ENCODE data around the gene CROT. TPM values are rescaled to one million over a fixed set of nuclear protein-coding genes. Genes with fewer than 3 reads are reported as not detected.

CROT gene
- total RNA-seq, 2 donors from 2014 or later, result 13.6 to 22.6 TPM

DNA sequence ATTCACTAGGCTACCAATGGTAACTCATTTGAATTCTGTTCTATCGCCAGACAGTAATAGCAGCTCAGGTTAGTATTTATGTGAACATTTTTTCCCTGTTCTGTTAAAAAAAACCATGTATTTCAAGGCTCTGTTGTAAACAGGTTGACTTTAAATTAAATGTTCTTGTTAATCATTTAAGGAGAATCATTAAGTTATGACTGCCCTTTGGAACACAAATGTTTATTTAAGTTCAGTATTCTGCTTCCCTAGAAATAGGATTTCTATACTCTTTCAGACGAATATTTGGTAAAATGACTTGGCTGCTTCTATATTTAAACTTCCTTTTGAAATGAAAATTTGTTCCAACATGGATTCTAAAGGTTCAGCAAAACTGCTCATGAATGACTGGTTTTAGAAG is 13.1 kb upstream of the CROT start:
- no peaks in the 10 kb centered on the region for H3K9me3 ChIP-seq
- no peak overlapping the region for H3K4me3 ChIP-seq
- peaks cover 4% of the 10 kb centered on the region for H3K4me1 ChIP-seq
- H3K9ac ChIP-seq (ENCODE audit: low read depth in 2 of 2, low read length in 2 of 2), result no peak overlapping the region
- DNase-seq, result no peak
- H3K27ac ChIP-seq, result peak overlapping the region; percentile 50
- TF ChIP-seq, protein P1, sequence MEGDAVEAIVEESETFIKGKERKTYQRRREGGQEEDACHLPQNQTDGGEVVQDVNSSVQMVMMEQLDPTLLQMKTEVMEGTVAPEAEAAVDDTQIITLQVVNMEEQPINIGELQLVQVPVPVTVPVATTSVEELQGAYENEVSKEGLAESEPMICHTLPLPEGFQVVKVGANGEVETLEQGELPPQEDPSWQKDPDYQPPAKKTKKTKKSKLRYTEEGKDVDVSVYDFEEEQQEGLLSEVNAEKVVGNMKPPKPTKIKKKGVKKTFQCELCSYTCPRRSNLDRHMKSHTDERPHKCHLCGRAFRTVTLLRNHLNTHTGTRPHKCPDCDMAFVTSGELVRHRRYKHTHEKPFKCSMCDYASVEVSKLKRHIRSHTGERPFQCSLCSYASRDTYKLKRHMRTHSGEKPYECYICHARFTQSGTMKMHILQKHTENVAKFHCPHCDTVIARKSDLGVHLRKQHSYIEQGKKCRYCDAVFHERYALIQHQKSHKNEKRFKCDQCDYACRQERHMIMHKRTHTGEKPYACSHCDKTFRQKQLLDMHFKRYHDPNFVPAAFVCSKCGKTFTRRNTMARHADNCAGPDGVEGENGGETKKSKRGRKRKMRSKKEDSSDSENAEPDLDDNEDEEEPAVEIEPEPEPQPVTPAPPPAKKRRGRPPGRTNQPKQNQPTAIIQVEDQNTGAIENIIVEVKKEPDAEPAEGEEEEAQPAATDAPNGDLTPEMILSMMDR (IDR thresholded peaks at IDR 0.05), result no peak
- intact Hi-C loops (cut with DNase I), result no loop called here
- no peaks in the 10 kb centered on the region for H3K27me3 ChIP-seq
- no peaks in the 10 kb centered on the region for H3K36me3 ChIP-seq

DNA sequence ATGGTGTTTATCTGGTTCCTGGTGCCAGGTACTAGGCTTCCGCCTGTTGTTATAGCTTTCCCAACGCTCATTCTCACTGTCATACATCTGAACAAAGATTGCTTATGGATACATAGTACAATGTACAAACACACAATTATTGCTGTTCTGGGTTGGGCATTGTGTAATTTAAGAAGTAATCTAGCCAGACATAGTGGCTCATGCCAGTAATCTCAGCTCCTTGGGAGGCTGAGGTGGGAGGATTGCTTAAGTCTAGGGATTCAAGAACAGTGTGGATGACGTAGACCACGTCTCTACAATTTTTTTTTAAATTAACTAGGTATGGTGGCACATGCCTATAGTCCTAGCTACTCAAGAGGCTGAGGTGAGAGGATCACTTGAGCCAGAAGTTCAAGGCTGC is 9.3 kb upstream of the CROT start:
- intact Hi-C loops (cut with DNase I), result no loop called here
- TF ChIP-seq, protein P1 (IDR thresholded peaks at IDR 0.05), result no peak
- no peaks in the 10 kb centered on the region for H3K36me3 ChIP-seq
- peak; percentile 31 for DNase-seq
- peak overlapping the region; percentile 46 for H3K27ac ChIP-seq
- H3K27me3 ChIP-seq, result no peaks in the 10 kb centered on the region
- H3K9ac ChIP-seq (ENCODE audit: low read depth in 2 of 2, low read length in 2 of 2), result peak overlapping the region in 1 of 2 donors; percentile 29
- no peak overlapping the region for H3K4me3 ChIP-seq
- H3K4me1 ChIP-seq, result peaks cover 4% of the 10 kb centered on the region
- no peaks in the 10 kb centered on the region for H3K9me3 ChIP-seq

DNA sequence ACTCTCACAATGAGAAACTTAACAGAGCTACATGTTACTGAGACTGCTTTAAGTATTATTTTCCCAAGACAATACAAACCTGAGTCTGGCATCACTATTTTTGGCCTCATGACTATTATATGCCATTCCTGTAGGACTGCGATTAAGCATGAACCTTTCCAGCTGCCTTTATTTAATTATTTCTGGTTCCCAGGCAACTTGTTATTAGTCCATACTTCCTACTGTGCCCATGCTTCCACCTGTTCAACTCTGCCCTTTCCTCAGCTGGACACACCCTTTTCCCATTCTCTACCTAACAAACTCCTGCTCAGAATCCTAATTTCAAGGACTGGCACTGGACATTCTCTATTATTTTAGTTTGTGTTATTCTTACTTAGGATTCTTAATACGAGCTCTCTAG is 8.1 kb upstream of the CROT start:
- H3K27me3 ChIP-seq, result no peaks in the 10 kb centered on the region
- no peaks in the 10 kb centered on the region for H3K9me3 ChIP-seq
- no peaks in the 10 kb centered on the region for H3K36me3 ChIP-seq
- DNase-seq, result no peak
- H3K9ac ChIP-seq (ENCODE audit: low read depth in 2 of 2, low read length in 2 of 2), result no peak overlapping the region
- peaks cover 4% of the 10 kb centered on the region for H3K4me1 ChIP-seq
- TF ChIP-seq, protein P1 (IDR thresholded peaks at IDR 0.05), result no peak
- intact Hi-C loops (cut with DNase I), result no loop called here
- H3K4me3 ChIP-seq, result no peak overlapping the region
- peak overlapping the region; percentile 8 for H3K27ac ChIP-seq

DNA sequence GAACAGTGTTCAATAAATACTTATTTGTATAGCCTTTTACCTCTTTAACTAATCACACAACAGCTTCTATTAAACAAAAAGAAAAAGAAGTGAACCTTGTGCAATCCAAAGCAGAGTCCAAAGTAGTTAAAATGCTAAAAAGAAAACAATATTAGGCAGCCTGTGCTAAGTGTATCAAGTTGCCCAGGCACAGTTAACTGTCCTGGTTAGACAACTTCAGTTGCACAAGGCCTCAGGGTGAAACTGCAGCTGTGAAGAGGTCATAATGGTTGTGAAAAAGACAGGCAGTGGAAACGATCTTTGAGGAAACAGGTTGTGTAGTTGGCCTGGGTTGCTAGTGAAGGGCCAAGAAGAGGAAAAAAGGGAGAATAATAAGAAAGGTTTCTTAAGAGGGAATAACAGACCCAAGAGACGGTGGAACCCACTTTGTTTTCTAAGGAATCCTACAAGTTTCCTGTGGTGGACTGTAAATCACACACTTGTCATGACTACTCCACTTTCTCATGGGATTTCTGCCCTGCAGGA is 6.0 kb upstream of the CROT start:
- TF ChIP-seq, protein P1 (IDR thresholded peaks at IDR 0.05), result no peak
- Histone ChIP-seq H3K4me3 (no peak overlapping the region), H3K27ac (no peak overlapping the region), H3K4me1 (no peaks in the 10 kb centered on the region), H3K9ac (ENCODE audit: low read depth in 2 of 2, low read length in 2 of 2) (no peak overlapping the region), H3K27me3 (no peaks in the 10 kb centered on the region), H3K36me3 (no peaks in the 10 kb centered on the region), H3K9me3 (no peaks in the 10 kb centered on the region)
- no peak for DNase-seq
- intact Hi-C loops (cut with DNase I), result no loop called here

DNA sequence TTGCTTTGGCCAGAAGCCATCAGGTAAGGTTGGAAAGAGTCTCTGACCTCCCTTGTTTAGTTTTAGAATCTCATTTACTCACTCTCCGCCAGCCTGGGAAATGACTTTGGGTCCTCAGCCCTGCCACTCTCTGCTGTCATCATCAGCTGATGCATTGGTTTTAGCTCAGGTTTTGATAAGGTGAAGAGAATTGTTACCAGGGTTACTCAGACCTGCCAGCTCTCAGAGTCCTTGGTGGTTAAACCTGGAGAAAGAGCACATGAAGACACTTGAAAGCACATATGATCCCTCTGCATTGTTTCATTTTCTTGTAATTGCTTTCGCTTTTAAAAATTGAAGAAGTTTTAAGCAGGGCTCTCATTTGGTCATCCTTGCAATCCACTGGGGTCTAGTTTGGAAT is 4.0 kb upstream of the CROT start:
- Histone ChIP-seq H3K9ac (ENCODE audit: low read depth in 2 of 2, low read length in 2 of 2) (no peak overlapping the region), H3K9me3 (no peaks in the 10 kb centered on the region), H3K4me3 (no peak overlapping the region), H3K36me3 (no peaks in the 10 kb centered on the region), H3K4me1 (no peaks in the 10 kb centered on the region), H3K27me3 (no peaks in the 10 kb centered on the region), H3K27ac (no peak overlapping the region)
- intact Hi-C loops (cut with DNase I), result loop anchor here (10.0 kb wide), 1 partner anchor 187 kb away; the partner anchor contains the start of gene DMTF1
- TF ChIP-seq, protein P1 (IDR thresholded peaks at IDR 0.05), result no peak
- DNase-seq, result no peak
